Fibroblast of skin of left biceps (primary cell): ENCODE data around the gene C1orf94.
"Not testable (repeated sequence)": the region's sequence is repeated elsewhere in the genome, so short reads cannot be mapped to it uniquely, and the experiment has no call there.

Source experiments
- DNase-seq, 2 experiments: peaks; one replicate each; pipeline ENCODE4 v3.0.0-alpha.2; 2013; ENCODE audit warnings: low read depth in 2 of 2

Gene C1orf94

DNA sequence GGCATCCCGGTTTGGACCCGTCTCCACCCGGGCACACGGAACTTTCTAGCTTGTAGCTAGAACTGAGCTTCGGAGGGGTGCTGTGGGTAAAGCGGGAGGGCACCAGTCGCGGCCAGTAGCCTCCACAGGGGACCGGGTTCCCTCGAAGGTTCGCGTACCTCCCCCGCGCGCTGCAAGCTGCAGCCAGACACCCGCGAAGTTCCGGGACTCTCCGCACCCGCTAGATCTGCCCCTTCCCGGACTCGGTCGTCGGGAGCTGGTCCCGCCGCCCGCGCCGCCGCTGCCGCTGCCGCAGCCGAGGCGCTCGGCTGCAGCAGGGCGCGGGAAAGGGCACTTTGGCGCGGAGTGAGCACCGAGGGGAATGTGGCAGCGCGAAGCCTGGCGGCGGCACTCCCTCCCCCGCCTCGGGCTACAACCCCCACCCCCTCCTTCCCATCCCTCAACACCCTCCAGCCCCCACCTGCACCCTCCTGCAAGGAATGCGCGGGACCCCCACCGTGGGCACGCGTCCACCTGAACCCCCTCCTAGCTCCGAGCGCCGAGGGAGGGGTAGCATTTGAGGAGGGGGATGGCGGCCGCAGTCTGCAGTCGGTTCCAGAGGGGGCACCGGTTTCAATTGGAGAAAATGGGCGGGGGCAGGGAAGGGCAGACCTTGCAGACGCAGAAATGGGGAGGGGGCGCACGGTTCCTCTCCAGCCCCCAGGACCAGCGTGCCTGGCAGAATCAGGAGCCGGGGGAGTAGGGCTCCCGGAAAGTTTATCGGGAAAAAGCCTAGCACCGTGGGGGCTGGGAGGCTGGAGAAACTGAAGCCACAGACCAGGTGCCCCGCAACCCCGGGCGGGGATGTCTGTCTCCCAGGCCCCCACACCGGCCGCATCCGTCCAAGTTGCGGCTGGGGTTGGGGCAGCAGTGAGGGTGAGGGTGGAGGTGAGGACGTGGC lies 12.6 kb upstream of the C1orf94 start:
- no peak for DNase-seq

DNA sequence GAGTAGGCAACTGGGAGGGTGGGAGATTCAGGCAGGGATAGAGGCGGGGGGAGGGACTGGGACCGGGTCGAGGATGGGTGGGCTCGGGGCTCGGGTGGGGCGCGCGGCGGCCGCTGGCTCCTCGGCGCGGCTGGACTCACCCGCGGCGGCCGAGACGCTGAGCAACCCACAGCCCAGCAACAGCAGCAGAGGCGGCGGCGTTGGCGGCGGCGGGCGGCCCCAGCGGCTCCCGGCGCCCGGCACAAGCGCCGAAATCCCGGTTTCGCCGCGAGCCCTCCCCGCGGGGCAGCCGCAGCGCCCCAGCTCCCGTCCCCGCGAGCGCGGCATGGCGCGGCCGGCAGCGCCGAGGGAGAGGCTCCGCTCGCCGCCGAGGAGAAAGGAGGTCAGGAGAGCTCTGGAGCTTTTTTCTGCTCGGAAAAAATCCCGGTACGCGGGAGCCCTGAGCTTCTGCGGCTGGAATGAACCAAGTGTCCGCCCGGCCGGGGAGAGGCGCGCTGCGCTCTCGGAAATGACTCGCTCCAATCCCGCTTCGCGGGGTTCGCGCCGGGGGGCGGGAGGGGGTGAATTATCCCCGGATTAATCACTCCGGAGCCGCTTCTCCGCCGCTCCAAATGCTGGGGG lies 11.8 kb upstream of the C1orf94 start, which contains the start of gene CSMD2:
CSMD2 (minus strand) TSS at position 460 of the 621 bp plus-strand sequence; CDS start at position 327, 133 bp downstream.
- peak; percentile 45 to 51 for DNase-seq

DNA sequence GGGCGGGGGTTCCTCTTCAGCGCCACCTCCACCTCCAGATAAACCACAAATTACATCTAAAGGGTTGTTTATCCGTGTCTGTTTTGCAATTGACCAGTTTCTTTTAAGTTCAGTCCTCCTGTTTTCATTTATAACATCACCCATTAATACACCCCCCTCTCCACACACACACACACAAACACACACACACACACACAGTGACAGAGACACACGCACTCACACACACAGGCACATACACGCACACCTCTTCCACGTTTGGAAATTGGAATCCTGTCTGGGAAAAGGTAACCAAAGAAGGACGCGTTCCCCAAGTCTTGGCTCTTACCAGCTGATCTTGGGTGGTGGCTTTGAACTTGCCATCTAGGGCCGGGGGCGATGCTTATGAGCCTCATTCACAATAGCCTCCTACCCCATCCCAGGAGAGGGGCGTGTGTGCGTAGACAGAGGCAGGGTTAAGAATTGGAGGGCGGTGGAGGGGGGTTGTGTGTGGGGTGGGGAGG lies 11.2 kb upstream of the C1orf94 start:
- DNase-seq = no peak

DNA sequence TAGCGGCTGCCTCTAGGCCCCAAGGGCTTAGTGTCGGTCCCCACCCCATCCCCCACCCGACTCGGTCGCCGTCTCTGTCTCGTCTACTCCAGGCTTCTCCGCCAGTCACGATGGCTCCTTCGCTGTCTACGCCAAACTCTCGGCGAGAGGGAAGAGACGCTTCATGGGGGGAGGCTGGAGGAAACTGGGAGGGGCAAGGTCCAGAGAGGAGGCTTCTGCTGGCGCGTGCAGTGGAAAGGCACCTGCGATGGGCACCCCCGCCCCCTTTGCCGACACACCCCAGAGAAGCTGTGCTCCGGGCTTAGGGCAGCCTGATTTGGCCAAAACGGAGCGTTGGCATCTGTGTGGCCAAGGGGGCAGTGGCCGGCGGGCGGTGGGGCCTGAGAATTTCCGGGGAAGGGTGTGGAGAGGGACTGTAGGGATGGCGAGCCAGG lies 10.5 kb upstream of the C1orf94 start:
- DNase-seq = no peak

DNA sequence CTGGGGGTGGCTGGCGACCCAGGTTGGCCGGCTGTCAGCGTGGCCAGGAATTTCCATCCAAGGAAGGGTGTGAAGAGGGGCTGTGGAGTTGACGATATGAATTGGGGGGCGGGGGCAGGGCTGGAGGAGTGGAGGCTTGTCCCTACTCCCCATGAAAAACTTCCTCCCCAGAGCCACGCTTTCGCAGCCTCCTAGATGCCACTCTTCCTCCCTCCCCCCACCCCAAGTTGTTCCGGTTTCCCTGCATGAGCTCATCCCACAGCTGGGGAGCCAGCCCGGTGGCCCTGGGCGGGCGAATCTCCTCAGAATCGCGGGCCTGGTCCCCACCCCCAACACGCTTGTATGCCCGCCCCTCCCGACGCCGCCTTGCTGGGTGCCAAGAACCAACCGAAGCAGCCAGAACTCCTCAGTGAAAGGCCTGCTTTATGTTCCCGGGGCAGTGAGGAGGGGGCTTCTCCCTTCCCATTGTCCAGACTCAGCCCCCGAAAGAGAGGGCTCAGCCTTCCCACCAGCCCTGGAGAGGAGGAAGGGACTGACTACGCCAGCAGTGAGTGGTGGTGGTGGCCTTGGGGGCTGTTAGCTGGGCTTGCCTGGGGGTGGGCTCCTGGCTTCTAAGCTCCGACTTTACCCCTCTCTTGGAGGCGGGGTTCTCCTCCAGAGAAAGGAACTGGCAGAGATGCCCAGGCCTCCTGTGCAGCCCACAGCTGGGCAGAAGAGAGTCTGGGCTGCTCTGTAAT lies 9.9 kb upstream of the C1orf94 start:
- DNase-seq = no peak

DNA sequence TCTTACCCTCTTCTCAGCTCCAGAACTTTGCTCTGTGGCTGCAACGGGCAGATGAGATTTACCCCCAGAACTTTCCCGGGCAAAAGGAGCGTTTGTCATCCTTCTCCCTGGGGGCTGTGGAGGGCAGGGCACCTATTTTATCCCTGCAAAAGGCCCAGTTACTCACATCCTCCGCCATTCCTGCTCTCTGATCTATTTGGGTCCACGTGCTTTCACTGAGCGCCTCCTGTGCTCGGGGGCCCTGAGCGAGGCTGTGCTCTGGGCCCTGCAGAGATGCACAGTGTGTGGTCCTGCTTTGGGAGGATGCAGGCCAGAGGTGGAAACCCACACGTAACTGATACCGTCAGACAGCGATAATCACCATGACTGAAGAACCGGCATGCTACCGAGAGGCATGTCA lies 9.3 kb upstream of the C1orf94 start:
- no peak for DNase-seq

DNA sequence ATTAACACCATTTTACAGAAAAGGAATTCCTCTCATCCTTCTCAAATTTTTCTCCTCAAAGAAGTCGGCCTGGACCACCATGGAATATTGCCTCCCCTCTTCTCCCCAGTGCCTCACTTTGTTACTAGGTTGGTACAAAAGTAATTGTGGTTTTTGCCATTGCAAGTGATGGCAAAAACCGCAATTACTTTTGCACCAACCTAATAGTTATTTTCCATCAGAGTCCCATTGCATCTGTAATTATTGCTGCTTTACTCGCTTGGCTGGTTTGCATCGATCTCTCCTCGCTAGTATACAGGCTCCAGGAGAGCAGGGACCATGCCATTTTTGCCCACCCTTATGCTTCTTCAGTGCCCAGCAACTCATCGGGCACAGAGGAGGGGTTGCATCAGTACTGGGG lies 963 bp upstream of the C1orf94 start:
- no peak for DNase-seq

DNA sequence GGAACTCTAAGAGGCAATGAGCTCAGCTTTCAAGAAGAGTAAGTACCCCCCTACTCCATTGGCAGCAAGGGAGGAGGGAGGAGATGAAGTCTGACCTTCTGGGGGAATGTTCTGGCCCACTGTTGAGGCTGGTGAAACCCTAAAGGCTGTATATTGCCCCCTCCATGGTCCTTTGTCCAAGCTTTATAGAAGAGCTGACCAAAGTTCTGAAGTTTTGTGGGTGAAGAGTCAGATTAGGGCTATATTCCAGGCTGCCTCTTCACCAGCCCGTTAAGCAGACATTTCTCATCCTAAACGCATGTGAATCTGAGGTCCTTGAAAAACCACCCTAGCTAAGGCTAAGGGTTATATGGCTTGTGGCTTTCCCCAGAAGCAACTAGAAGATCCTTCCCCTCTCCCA lies 1.4 kb downstream of the C1orf94 start:
- DNase-seq = no peak

DNA sequence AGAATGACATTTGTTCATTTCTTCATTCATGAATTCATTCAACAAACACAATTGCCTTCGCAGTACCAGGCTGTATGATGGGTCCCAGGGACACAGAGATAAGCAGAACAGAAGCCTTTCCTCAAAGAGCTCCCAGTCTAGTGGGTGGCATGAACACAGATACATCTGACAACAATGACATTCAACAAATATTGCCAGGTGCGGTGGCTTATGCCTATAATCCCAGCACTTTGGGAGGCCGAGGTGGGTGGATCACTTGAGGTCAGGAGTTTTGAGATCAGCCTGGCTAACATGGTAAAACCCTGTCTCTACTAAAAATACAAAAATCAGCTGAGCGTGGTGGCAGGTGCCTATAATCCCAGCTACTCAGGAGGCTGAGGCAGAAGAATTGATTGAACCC lies 6.7 kb downstream of the C1orf94 start:
- not testable (repeated sequence) for DNase-seq

DNA sequence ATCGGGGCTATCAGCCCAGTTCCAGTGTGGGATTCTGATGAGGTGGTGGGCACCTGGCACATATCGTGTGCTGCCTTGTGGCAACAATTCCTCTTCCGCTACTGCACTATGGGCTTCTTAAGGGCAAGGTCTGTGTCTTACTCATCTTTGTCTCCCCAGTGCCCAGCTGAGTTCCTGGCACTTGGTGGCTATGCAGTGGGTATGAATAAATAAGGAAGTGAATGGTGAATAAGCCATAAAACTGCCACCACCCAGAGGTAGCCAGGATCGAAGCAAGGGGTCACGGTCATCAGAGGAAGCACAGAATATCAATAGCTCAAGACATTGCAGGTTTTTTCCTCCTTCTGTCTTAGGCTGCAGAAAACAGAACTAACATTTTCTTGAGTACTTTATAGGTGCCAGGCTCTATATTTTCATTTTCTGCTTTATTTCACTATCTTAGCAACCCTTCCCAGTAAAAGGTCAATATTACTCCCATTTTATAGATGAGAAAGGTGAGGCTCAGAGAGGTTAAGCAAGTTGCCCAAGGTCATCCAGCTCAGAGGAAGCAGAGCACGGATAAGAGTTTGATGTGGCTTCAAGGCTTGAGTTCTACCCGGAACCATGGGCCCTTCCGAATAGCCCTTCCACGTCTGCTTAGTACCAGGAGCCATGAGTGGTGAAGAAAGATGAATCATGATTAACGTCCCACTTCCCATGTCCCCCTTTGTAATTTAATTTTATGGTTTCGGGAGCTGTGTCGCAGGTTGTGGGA lies 10.2 kb downstream of the C1orf94 start:
- no peak for DNase-seq

DNA sequence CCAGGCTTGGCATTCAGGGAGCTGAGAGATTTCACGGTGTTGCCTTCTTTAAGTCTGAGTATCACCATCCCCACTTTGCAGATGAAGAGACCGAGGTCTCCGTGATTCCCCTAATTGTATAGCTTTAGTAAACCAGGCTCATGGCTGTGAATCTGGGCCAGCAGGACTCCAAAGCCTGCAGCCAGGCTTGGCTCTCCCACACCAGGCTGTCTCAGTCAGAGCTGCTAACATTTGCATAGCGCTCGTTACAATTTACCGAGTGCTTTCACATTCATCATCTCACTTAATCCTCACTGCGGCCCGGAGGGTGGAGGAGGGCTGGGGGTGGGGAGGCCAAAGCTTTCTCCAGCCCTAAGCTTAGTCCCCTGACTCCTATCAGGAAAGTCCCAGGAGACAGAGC lies 11.7 kb downstream of the C1orf94 start:
- DNase-seq = no peak

DNA sequence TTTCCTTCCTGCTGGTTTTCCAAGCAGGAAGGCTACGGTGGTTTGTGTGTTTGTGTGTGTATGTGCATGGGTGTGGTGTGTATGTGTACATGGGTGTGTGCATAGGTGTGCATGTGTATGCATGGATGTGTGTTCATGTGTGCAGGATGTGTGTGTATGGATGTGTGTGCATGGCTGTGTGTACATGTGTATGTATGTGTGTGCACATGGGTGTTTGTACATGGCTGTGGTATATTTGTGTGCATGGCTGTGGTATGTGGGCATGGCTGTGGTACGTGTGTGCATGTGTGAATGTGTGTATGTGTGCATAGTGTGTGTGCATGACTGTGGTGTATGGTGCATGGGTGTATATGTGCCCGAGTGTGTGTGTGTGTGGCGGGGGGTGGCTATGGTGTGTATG lies 12.3 kb downstream of the C1orf94 start:
- no peak for DNase-seq

DNA sequence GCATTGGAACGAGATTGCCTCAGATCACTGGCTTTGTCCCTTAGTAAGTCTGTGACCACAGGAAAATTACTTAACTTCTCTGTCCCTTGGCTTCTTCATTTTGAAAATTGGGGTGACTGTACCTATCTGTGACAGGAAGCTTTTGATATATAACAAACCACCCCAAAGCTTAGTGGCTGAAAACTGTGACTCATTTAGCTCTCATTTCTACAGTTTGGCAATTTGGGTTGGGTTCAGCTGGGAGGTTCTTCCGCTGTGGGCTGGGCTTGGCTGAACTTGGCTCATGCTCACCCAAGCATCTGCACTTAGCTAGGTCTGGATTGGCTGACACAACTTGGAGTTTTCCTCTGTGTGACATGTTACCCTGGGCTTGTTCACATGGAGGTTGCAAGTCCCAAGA lies 14.0 kb downstream of the C1orf94 start:
- no peak for DNase-seq

DNA sequence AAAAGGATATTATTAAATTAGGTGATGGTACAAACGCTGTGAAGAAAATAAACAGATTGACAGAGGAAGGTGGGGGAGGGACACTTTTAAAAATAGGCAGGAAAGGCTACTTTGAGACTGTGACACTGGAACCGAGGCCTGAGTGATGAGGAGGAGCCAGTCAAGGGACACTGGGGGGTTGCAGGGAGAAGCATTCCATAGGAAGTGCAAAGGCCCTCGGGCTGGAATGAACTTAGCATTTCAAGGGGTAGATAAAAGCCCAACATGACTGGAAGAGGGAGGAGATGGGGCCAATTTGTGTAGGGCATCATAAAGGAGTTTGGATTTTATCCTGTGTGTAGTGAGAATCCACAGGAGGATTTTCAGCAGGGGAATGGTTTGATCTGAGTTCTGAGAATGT lies 15.9 kb downstream of the C1orf94 start:
- DNase-seq = no peak

DNA sequence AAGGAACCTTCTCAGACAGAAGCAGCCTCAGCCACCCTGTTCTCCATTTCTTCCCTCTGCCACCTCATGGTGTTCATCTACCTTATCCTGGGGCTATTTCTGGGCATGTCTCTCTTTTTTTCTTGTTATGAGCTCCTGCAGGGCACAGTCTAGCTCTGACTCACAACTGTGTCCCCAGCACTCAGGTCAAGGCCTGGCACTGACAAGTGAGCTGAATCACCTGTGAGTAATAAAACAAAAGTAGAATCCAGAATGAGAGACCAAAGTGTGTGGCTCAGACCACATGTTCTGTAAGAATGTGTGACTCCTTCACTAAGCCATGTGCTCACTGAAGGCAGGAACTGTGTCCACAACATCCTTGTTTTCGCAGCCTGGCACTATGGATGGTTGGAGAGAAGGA lies 23.2 kb downstream of the C1orf94 start:
- no peak for DNase-seq

DNA sequence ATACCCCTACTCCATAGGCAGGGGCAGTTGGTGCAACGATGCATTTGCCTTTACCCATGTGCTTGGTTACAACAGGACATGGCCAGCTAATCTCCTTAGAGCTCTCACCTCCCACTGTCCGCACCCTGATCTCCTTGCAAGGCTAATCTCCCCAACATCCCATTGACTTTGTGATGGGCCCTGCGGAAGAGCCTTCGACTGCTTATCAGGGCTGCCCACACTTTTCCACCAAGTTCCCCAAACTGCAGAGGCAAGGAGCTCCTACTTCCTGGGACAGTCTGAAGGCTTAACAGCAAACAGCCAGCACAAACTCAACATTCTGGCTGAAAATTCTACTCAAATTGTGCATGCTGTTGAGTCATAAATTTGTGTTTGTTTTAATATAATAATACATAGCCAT lies 36.0 kb downstream of the C1orf94 start:
- no peak for DNase-seq

DNA sequence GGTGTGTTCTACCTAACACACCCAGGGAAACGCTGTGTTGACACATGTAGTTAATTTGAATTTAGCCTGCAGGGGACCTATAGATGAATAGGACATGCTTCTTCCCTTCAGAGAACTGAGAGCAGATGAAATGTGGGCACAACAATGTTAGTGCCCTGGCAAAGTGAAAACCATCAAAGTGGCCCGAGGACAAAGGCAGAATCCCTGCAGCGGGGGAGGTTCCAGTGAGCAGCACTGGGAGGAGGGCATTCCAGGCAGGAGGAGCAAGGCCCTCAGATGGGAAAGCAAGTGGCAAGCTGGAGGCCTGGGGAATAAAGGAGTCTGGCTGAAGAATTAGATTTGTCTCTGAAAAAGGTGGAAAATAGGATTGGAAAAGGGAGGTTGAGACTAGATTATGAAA lies 37.2 kb downstream of the C1orf94 start:
- no peak for DNase-seq

DNA sequence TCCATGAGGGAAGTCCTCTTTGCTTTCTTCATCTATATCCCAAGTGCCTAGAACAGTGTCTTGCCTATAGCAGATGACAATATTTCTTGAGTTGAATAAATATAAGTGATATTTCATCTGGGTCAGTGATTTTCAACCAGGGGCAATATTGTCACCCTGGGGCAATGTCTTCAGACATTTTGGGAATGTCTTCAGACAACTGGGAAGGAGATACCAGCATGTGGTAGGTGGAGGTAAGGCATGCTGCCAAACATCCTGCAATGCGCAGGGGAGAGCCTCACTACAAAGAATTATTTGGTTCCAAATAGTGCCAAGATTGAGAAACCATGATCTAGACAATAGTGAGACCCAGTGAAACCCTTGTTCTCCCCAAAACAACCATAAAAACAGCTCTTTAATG lies 54.7 kb downstream of the C1orf94 start:
- no peak for DNase-seq

DNA sequence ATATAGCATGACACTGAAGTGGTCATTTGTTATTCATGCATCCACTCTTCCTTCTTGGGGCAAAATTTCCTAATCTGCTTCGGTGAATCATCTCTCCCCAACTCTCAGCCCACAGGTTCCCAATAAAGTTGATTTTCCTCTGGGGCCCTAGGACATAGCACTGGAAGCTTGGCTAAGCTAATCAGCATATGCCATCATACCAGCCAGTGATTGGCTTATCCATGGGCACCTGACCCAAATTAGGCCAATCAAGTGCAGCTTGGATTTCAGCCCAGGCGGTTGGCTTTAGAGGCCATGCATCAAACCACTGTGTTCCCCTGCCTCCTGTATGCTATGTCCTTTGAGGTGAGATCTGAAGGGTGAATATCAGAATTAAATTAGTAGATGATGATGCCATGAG lies 58.9 kb downstream of the C1orf94 start:
- DNase-seq = no peak

DNA sequence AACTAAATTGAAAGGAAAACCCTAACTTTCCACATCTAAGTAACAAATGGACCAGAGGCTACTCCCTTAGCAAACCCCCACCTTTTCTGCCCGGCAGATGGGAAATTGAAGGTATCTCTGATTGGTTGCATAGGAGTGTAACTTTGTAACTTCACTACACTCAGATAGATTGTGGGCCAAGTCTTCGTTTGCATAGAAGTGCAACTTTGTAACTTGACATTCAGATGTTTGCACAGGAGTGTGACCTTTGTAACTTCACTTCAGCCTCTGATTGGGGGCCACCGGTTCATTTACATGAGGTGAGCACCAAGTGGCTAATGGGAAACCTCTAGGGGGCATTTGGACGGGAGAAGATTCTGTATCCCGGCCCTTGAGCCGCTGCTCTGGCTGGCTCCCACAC lies 59.4 kb downstream of the C1orf94 start:
- no peak for DNase-seq

DNA sequence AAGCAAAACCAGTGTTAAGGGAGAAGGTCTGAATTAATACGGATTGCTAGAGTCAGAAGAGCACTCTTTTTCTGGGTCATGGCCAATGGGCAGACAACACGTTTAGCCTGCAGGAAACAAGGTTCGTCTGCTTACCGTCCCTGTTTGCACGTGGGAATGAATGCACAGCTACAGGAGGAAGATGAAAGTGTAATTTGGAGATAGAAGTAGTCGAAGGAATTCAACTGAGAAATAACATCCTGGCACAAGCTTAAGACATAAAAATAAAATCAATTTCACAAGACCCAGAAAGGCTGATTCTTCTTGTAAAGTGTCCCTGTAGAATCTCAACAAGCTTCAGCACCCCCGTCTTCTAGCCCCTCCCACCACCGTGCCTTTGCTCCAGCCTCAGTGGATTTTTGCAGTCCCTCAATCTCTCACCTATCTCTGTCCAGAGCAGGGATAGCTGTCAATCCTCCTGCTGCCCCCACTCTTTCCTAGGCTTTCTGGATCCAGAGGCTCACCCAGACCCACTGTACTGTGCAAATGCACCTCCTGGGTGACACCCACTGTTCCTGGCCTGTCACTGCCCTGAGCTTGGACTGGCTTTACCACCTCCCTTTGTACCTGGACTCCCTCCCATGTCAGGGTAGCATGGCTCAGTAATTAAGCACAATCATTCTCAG lies 60.6 kb downstream of the C1orf94 start:
- DNase-seq = no peak
